COLO829 (cell line): ENCODE data around the gene CCNF.
A peak's percentile ranks its signal among the peaks of the same experiment; 100 is the strongest.

Experiments used
- DNase-seq: peaks from one replicate; pipeline ENCODE4 v3.0.0; 2012; ENCODE audit warnings: low spot score

CCNF gene

DNA sequence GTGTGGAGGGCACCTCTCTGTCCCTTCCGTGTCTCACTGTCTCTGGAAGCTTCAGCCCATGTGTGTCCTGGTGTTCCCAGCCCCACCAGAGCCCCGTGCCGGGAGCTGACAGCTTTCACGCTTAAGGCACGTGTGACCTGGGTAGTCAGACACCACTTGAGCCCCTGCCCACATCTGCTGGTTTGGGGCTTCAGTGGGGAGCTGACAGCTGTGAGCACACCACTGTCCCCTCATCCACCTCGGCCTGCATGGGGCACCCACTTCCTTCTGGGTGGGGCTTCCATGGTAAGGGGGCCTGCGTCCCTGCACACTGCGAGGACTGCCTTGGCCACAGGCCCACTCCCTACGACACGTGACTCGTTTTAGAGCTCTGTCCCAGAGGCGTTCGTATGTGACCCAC, 28.0 kb downstream of the CCNF start:
- DNase-seq: no peak

GRCh38 chr16:2457946-2458345, 28.7 kb downstream of the CCNF start:
- DNase-seq: no peak

DNA sequence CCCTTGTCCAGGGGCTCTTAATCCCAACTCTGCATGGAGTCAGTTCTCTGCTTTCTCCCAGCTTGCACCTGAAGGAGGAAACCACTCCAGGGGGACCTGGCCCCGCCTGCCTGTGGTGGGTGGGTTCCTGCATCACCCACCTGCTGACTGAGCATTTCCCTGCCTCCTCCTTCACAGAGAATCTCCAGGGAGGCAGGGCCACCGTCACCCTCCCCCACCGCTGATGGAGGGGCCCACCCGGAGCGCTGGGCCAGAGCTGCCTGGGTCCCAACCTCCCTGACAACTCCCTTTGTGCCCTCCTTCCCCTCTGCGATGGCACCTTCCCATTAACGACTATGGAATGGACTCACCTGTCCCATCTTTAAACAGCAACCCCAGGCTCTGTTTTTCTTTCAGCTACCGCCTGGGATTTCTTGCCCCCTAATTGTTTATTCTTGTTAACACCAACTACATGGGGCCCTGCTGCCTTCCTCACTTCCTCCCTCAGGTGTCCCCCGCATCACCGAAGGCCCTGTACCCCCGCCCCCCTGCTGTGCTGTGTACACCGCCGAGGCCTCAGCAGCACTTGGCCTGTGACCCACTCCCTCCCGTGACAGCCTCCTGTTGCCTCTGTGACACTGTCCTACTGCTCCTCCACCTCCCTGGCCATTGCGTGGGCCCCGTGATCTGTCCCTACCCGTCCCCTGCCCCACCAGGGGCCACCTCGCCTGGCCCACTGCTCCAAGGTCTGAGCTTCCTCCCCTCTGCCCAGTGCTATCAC, 29.8 kb downstream of the CCNF start:
- DNase-seq: no peak

DNA sequence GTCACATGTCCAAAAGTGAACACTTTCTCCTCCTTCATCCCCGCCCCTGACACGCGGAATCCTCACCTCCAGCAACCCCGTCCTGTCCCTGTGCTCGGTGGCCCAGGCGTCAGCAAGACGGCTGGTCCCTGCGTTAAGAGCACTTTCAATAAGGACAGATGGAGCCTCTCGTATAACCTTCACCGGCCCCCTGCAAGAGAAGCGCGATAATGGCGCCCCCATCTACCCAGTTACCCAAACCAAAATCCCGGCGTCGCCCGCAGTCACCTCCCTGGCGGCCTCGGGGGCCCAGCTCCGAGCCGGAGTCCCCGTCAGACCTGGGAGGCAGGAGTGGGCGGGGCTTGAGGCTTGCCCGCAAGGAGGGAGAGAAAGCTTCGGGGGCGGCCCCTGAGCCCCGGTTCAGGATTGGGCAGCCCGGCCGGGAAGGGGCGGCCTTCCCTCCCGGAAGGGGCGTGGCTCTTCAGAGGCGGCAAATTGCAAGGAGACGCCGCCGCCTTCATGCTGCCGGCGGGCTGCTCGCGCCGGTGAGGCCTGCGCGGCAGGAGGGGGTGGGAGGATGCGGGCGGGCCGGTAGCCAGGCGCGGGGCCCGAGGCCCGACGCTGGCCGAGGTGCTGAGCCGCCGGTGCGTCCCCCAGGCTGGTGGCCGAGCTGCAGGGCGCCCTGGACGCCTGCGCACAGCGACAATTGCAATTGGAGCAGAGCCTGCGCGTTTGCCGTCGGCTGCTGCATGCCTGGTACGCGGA, 30.6 kb downstream of the CCNF start, which contains the start of gene TEDC2:
Gene TEDC2, plus strand, starts transcription at position 463 of the 744 bp plus-strand sequence. Its CDS starts 36 bp downstream, at position 499.
- DNase-seq: peak; percentile 94

DNA sequence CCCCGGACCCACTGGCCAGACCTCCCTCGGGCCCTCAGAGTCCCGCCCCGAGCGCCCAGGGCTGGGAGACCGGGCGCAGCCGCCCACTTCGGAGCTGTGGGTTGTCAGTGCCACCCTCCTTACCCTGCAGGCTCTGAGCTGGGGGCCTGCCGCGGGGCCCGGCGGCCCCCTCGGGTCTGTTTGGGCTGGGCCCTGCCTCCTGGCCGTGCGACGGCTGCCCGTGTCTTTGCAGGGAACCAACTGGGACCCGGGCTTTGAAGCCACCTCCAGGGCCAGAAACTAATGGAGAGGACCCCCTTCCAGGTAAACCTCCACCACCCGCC, 31.1 kb downstream of the CCNF start:
- no peak for DNase-seq

DNA sequence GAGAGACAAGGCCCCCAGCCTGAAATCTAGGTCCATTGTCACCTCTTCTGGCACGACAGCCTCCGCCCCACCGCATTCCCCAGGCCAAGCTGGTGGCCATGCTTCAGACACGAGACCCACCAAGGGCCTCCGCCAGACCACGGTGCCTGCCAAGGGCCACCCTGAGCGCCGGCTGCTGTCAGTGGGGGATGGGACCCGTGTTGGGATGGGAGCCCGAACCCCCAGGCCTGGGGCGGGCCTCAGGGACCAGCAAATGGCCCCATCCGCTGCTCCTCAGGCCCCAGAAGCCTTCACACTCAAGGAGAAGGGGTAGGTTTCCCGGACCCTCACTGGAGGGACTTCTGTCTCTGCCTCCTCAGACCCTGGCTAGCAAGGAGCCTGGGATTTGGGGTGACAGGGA, 31.7 kb downstream of the CCNF start:
- no peak for DNase-seq

DNA sequence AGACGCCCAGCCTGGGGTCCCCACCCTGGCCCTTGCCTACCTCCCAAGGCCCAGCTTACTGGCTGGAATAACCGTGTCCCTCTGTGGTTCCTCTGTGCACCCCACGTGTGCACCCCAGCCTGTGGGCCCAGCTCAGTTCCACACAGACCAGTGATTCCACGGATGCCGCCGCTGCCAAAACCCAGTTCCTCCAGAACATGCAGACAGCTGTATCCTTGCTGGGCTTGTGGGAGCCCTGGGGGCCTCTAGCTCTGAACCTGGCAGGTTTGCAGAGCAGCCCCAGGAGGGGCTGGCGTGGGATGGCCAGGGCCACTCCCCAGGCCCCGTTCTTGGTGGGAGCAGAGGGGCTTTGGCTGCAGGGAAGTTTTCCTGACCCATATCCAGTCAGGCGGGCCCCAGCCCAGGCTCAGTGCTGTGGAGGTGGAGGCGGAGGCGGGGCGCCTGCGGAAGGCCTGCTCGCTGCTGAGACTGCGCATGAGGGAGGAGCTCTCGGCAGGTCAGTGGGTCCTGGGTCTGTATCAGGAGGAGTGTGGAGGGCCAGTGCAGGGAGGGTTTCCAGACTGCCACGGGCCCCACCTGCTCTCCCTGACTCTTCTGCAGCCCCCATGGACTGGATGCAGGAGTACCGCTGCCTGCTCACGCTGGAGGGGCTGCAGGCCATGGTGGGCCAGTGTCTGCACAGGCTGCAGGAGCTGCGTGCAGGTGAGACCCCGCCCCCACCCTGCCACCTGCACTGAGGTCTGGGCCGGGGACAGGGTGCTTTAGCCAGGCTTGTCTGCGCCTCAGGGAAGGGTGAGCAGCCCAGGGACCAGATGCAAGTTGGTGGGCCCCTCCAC, 33.0 kb downstream of the CCNF start:
- no peak for DNase-seq

DNA sequence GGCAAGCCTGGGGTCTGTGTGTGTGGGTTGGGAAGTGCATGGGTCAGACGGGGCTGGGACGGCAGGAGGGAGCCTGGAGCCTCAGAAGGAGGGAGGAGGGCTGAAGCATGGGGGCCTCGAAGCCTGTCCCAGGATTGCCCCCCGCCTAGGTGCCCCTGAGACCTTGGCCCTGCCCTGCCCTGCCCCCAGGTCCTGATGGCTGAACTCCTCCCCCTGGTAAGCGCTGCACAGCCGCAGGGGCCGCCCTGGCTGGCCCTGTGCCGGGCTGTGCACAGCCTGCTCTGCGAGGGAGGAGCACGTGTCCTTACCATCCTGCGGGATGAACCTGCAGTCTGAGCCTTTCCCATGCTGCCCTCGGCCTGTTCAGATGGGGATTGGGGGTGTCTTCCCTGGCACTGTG, 35.1 kb downstream of the CCNF start:
- no peak for DNase-seq

DNA sequence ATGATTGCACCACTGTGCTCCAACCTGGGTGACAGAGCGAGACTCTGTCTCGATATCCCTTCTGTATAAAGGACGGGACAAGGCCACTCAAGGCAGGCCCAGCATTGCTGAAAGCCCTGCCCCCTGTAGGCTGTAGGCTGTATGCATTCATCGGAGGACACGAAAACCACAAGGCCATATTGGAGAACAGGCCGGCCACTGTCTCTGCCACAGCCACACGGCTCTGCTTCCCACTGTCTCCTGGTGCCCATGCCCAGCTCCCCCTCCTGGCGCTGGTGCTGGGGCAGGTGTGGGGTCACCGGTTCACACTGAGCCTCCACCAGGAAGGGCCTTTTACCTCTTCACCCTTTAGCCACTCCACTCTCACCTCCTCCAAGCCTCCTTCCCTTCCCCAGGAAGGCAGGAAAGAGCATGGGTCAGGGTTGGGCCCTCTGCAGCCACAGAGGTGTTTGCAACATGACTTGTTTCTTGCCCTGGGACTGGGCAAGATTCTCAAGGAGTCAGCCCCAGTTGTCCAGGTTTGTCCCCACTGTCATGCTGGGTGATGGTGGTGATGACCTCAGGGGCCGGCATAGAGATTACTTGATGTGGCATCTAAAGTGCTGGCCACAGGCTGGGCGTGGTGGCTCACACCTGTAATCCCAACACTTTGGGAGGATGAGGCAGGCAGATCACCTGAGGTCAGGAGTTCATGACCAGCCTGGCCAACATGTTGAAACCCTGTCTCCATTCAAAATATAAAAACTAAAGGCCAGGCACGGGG, 36.6 kb downstream of the CCNF start:
- no peak for DNase-seq

DNA sequence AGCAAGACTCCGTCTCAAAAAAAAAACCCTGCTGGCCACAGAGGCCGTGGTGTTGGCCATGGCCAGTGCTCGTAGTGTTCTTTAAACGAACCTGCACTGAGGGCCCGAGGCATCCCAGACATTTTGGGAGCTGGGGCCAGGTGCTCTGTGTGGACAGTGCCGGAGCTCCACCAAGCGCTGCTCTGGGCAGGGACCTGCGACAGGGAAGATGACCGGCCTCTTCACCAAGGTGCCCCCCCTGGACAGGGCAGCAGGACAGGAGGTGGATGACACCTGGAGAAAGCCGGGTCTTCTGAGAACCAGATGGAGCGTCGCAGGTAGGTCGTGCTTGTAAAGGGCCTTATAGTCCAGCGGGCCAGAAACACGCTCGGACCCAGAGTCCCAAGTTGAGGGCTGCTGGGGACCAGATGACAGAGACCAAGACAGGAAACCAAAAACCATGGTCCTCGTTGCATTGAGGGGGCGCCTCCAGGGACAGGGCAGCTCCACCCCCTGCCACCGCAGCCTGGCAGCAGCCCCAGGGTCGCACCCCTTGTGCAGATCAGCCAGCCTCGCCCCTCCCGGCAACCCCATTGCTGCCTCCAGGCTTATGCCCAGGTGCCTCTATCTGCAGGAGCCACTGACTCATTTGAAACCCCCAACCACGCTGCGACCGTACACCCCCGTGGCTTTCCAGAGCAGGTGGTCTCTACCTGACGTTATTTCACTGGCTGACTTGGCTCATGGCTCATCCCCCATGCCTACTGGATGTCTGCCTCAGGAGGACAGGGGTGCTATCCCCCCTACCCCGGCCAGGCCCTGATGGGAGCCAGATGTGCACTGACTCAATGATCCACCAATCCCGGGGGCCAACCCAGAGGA, 37.6 kb downstream of the CCNF start:
- no peak for DNase-seq

DNA sequence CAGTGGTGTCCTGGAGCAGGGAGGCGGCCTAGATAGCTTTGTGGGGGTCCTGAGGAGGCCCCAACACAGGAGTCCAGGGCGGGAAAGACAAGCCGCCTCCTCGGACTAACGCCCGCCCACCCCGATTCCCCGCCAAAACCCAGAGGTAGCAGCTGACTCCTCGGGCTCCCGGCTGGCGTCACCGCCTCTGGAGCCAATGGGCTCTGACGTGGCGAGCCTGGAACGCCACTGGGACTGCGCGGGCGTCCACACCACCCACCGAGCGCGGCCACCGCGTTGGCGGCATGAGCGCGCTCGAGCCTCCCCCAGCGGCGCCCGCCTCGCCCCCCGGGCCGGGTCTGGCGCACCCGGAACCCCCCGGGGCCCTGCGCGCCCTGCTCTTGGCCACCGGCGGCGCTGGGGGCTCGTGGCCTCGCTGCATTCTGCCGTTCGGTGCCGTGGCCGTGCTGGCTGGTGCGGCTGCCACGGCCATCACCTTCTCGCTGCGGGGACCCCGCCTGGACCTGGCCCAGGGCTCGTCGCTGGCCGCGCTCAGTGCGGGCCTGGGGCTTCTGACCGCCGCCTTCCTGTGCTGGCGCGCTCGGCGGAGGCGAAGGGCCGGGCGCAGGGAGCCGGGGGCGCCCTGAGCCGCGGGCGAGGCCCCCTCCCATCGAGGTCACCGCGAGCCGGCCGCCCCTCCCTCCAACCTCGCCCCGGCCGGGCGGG, 38.4 kb downstream of the CCNF start:
- DNase-seq: no peak

DNA sequence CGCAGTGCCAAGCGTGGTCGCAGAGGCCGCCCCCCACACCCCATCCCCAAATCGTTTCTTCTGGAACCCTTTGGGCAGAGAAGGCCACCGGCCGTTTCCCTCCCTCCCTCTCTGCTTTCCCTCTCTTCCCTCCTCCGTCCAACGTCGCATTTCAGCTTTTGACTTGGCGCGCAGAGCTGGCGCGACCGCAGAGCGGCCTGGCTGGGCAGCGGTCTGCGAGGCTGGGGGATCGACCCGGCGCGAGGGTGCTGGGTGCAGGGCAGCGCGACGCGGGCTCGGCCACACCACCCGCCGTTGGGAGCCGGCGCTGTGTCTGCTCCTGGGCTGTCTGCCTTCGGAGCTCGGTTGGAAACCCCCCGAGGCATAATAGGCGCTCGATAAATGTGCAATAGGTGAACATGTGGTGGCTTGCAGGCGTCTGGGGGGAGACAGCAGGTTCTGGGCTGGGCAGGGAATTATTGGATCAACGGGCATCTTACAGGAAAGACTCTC, 39.0 kb downstream of the CCNF start:
- DNase-seq: no peak

DNA sequence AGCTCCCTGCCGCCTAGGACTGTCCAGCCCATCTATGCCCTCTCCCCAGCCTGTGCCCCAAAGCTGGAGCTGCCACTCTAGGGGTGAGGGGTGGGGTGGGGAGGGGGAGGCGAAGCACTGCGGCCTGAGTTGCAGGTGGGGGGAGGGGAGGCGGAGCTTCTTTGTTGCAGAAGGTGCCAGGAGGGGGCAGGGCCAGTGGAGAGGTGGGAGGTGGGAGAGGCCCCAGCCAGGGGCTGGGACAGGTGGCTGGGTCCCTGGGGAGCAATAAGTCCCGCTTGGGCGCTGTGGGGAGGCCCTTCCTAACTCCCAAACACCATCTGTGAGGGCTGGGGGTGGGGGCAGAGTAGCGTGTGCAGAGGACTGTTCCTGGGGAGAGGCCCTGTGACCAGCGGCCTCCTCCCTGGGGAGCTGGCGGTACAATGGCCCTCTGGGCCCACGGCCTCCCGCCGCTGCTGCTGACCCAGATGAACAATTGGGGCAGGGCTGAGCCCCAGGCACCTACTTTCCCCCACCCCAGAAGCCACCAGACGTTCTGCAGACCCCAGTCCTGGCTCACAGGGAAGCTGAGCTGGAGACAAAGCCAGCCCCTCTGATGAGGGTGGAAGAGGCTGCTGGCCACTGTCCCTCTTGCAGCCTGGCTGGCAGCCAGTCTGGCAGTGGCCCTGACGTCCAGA, 39.6 kb downstream of the CCNF start:
- DNase-seq: no peak

GRCh38 chr16:2469399-2470233, 40.4 kb downstream of the CCNF start:
- DNase-seq: no peak

GRCh38 chr16:2470234-2470601, 41.0 kb downstream of the CCNF start:
- DNase-seq: no peak

GRCh38 chr16:2470603-2471015, 41.4 kb downstream of the CCNF start:
- no peak for DNase-seq

DNA sequence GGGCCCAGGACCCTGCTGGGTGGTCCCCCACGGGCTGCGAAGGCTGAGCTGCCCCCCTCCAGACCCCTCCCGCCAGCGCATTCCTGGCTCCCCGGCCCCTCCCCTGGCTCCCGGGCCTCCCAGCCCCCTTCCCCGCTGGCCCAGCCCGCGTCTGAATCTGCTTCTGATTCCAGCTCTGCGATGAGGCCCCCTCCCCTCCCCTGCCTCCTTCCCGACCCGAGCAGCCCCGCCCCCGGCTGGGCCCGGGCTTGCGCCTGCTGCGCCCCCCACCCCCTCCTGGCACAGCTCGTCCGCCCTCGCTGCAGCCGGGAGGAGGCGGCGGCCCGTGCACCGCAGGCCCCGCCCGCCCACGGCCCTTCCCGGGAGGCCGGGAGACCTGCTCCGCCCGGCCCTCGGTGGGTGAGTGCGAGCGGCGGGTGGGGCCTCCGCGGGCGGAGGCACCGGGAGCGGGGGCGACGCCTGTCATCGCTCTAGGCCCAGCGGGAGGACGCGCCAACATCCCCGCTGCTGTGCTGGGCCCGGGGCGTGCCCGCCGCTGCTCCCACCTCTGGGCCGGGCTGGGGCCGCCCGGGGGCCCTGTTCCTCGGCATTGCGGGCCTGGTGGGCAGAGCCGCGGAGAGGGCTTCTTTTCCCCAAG, 41.9 kb downstream of the CCNF start, which contains the start of gene NTN3:
Gene NTN3, plus strand, starts transcription at position 282 of the 637 bp plus-strand sequence. CDS start 405 bp downstream, outside the sequence.
- no peak for DNase-seq
